HTERT RPE-1 (cell line): ENCODE results near the gene SMARCC1.
"Not testable (repeated sequence)": the region's sequence is repeated elsewhere in the genome, so short reads cannot be mapped to it uniquely, and the experiment has no call there.

Source experiments
- in situ Hi-C: fragments of 300-500 bp; cut with MboI; formaldehyde crosslinking; loops from 4 replicates; pipeline ENCODE4 v1.14.3; 2020; ENCODE audit warnings: low sequenced_read_pairs

SMARCC1 gene

DNA sequence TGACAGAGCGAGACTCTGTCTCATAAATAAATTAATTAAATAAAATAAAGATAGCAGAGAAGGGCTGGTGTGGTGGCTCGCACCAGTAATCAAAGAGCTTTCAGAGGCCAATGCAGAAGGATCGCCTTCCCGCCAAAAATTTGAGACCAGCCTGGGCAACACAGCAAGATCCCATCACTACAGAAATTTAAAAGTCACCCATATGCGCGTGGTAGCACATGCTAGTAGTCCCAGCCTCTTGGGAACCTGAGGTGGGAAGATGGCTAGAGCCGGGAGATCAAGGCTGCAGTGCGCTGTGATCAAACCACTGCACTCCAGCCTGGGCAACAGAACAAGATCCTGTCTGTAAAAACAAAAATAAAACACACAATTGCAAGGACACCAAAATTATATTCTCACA, 9.6 kb downstream of the SMARCC1 start:
- in situ Hi-C loops, result no loop called here

DNA sequence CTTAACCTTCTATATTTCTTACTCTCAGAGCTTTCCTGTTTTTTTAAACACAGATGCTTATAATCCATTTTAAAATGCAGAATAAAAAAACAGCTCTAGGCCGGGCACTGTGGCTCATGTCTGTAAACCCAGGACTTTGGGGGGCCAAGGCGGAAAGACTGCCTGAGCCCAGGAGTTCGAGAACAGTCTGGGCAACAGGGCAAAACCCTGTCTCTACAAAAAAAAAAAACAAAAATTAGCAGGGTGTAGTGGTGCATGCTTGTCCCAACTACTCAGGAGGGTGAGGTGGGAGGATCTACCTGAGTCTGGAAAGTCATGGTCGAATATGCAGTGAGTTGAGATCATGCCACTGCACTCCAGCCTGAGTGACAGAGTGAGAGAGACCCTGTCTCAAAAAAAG, 15.5 kb downstream of the SMARCC1 start:
- in situ Hi-C loops, result no loop called here

DNA sequence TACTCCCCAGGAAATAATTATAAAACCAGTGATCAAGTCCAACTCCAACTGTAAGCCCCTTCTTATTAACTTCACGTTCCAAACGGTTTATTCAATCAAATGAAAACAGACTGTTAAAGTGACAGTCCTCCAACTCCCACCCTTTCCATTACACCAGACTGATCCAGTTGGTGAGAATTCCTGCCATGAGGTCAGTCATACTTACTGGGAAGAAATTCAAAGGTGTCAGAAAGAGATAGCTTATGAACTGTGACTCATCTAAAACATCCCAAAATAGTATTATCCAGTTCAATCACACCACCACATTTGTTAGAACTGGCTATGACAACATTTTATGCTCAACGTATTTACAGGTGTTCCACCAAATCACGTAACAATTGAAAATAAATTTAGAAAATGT, 19.5 kb downstream of the SMARCC1 start:
- in situ Hi-C loops, result no loop called here

DNA sequence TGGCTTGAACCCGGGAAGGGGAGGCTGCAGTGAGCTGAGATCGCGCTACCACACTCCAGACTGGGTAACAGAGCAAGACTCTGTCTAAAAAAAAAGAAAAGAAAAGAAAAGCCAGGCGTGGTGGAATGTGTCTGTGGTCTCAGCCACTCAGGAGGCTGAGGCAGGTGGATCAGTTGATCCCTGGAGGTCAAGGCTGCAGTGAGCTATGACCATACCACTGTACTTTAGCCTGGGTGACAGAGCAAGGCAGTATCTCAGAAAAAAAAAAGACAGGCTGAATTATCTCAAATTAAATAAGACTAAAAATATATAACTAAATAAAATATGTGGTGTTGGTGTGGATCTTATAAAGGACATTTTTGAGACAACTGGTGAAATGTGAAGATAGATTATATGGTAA, 20.6 kb downstream of the SMARCC1 start:
- in situ Hi-C loops, result no loop called here

GRCh38 chr3:47760207-47760606, 21.5 kb downstream of the SMARCC1 start:
- in situ Hi-C loops, result not testable (repeated sequence)

GRCh38 chr3:47758261-47759025, 23.2 kb downstream of the SMARCC1 start:
- in situ Hi-C loops, result no loop called here

DNA sequence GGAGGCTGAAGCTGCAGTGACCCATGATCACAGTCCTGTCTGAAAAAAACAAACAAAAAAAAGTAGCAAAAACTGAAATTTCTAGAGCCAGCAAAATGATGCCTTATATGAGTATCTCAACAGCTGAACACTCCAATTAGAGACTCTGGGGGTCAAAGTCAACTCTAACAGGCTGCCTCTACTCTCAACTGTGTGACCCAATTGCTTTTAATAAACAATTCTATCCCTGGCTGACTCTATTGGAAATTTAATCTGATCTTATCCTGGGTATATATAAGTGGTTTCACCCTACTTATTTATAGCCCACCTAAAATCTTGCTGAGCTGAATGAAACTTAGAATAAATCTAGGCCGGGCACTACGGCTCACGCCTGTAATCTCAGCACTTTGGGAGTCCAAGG, 29.0 kb downstream of the SMARCC1 start:
- in situ Hi-C loops, result no loop called here

- in situ Hi-C loops, result not testable (repeated sequence)
These were observed 30.8 kb downstream of the SMARCC1 start for GRCh38 chr3:47750811-47751354.

DNA sequence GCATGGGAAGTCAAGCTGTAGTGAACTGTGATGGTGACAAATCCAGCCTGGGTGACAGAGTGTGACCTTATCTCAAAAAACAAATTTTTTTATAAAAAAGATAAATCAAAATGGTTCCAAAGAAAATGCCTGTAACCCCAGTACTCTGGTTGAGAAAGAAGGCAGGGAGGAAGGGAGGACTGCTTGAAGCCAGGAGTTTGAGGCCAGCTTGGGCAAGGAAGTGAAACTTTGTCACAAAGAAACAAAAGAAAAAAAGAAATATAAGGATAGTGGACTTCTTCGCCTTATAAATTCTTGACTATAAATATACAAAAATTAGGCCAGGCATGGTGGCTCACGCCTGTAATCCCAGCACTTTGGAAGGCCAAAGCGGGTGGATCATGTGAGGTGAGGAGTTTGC, 34.1 kb downstream of the SMARCC1 start:
- in situ Hi-C loops, result no loop called here

DNA sequence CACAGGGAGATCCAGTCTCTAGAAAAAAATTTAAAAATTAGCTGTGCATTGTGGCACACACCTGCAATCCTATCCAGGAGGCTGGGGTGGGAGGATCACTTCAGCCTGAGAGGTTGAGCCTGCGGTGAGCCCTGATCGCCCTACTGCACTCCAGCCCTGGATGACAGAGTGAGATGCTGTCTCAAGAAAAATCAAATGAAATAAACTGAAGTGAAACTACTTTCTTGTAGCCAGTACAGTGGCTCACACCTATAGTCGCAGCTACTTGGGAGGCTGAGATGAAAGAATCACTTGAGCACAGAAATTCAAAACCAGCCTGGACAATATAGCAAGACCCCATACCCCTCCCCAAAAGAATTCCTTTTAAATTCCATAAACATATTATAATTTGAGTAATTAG, 35.4 kb downstream of the SMARCC1 start:
- in situ Hi-C loops, result no loop called here

DNA sequence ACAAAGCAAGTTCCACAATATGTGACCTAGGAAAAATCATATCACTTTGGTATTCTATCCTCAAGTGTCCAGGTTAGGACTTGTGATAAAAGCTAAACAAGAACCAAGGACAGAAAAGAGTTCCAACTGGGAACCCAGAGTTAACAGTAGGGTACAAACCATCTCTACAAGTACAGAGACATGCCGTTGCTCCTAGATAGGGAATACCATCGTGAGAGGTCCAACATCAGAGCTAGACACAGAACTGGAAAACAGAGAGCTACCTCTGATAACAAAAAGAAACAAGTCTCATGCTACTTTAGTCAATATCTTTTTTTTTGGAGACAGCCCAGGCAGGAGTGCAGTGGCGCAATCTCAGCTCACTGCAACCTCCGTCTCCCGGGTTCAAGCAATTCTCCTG, 37.8 kb downstream of the SMARCC1 start:
- in situ Hi-C loops, result no loop called here

DNA sequence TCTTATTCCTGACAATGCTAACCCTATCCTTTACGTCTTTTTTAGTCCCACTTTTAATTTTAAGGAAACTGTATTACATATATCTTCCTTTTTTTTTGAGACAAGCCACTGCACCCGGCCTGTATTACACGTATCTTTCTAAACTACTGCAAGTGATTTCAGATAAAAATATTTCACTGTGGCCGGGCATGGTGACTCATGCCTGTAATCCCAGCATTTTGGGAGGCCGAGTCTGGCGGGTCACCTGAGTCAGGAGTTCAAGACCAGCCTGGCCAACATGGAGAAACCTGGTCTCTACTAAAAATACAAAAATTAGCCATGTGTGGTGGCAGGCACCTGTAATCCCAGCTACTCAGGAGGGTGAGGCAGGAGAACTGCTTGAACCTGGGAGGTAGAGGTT, 38.3 kb downstream of the SMARCC1 start:
- in situ Hi-C loops, result not testable (repeated sequence)

DNA sequence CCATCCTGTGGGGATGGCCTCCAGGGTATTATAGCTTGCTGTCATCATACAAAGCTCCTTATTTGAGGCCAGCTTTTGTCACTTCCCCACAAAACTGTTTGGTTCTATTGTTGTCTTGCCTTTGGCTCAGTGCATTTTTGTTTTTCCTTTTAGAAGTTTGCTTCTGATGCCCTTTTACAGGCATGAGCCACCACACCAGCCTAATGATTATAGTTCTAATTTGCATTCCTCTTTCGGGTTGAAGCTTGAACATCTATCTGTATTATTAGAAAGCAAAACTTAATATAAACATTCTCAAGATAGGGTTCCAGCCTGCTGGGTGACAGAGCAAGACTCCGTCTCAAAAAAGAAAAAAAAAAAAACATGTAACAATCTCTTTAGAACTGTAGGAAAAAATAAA, 39.8 kb downstream of the SMARCC1 start:
- in situ Hi-C loops, result no loop called here

DNA sequence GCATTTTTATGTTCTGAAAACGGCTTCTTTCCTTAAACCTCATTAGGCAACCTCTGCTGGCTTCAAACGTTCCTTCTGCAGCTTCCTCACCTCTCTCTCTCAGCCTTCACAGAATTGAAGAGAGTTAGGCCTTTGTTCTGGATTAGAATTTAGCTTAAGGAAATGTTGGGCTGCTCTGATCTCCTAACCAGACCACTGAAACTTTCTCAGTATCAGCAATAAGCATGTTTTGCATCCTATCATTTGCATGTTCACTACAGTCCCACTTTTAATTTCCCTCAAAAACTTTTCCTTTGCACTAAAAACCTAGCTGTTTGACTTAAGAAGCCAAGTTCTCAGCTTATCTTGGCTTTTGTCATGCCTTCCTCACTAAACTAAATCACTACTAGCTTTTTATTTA, 49.5 kb downstream of the SMARCC1 start:
- in situ Hi-C loops, result no loop called here

GRCh38 chr3:47731061-47731460, 50.6 kb downstream of the SMARCC1 start:
- in situ Hi-C loops, result no loop called here

DNA sequence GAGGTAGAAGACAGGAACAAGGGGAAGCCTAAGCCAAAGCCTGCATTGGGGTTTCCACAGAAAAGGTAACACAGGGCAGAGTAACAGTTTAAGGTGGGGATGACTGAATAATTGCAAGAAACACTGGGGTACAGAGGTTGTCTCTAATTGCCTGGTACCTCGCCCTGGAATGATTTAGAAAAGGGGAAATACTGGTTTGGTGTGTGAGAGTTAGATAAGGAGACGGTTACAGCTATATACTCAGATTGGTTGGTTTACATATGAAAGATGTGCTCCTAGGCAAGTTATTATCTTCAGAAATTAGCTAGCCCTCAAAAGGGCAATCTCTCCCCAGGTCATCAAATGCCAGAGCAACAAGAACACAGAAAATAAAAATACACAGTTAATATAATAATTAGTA, 58.8 kb downstream of the SMARCC1 start:
- in situ Hi-C loops, result no loop called here

DNA sequence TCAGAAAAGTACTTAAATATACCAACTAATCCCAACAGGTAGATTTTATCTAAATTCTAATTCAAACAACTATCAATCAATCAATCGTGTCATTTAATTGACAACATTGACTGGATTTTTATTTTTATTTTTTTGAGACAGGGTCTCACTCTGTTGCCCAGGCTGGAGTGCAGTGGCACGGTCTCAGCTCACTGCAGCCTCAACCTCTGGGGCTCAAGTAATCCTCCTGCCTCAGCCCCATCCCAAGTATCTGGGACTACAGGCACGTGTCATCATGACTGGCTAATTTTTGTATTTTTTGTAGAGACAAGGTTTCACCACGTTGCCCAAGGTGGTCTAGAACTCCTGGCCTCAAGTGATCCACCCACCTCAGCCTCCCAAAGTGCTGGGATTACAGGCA, 64.2 kb downstream of the SMARCC1 start:
- in situ Hi-C loops, result not testable (repeated sequence)

GRCh38 chr3:47716656-47717055, 65.0 kb downstream of the SMARCC1 start:
- in situ Hi-C loops, result no loop called here

- in situ Hi-C loops, result no loop called here
These were observed 65.8 kb downstream of the SMARCC1 start for GRCh38 chr3:47715928-47716327.

DNA sequence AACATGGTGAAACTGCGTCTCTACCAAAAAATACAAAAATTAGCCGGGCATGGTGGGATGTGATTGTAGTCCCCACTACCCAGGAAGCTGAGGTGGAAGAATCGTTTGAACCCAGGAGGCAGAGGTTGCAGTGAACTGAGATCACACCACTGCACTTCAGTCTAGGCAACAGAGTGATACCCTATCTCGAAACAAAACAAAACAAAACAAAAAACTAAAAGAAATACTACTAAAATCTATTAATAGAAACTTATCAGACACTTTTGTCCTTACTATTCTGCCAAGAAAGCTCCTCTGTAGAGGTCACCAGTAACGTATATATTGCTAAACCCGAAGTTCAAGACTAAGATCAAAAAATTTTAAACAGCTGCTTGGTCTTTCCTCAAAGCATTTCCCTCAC, 67.1 kb downstream of the SMARCC1 start:
- in situ Hi-C loops, result no loop called here

- in situ Hi-C loops, result no loop called here
These were observed 68.0 kb downstream of the SMARCC1 start for GRCh38 chr3:47713655-47714054.

GRCh38 chr3:47712398-47712797, 69.3 kb downstream of the SMARCC1 start:
- in situ Hi-C loops, result no loop called here

DNA sequence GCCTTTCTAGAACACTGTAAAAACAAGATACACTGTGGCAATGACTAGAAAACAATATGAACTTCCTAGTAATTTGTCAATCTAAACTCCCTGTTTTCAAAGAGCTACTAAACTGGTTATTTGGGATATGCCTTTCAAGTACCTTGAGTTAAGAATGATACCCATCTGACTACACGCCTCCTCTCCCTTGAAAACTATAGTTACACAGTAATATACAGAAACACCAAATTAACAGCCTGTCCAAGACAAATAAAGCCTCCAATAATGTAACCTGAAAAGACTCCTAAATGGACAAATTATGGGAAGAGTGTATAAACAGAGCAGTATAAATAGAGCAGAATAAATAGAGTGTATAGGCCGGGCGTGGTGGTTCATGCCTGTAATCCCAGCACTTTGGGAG, 70.1 kb downstream of the SMARCC1 start:
- in situ Hi-C loops, result no loop called here
